Hepatocyte (in vitro differentiated cells): ENCODE data around the gene MITF.

Source experiments
- EZH2 ChIP-seq: fragments of 200-600 bp; sonication (generic); IDR thresholded peaks from 2 replicates; pipeline ENCODE4 v1.6.1; 2016; ENCODE audit warnings: antibody characterized with exemption, mild to moderate bottlenecking, borderline replicate concordance
- EZH2phosphoT487 ChIP-seq: fragments of 200-600 bp; sonication (generic); IDR thresholded peaks from one replicate; pipeline ENCODE4 v1.6.1; 2018; ENCODE audit warnings: antibody characterized with exemption, mild to moderate bottlenecking, low read depth, moderate library complexity; ENCODE audit not compliant: unreplicated experiment, severe bottlenecking
- TF ChIP-seq, protein P1 (sequence below): fragments of 200-600 bp; sonication (generic); IDR thresholded peaks from 2 replicates; pipeline ENCODE4 v1.5.1; 2016; ENCODE audit warnings: antibody characterized with exemption, mild to moderate bottlenecking; ENCODE audit not compliant: poor library complexity

DNA sequence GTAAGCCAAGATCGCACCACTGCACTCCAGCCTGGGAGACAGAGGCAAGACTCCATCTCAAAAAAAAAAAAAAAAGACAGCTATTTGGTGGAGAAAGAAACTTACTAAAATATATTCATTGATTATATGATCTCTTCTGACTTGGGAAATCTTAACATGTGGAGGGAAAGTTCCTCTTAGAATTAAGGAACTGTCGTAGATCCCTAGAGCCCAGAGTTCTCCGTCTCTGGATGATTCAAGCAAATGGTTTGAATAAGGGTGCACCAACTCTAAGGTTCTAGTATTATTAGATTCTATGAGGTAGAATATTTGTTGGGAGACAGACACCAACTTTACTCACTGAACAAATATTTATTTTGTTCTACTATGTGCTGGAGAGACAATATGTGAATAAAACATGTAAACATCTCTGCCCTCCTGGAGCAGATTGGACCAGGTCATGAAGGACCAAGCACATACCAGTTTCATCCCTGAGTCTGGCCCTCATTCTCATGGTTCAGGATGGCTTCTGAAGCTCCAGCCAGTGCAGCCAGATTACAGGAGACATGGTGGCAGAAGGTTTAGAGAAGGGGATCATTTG lies 129.7 kb downstream of the MITF start:
- TF ChIP-seq, protein P1, sequence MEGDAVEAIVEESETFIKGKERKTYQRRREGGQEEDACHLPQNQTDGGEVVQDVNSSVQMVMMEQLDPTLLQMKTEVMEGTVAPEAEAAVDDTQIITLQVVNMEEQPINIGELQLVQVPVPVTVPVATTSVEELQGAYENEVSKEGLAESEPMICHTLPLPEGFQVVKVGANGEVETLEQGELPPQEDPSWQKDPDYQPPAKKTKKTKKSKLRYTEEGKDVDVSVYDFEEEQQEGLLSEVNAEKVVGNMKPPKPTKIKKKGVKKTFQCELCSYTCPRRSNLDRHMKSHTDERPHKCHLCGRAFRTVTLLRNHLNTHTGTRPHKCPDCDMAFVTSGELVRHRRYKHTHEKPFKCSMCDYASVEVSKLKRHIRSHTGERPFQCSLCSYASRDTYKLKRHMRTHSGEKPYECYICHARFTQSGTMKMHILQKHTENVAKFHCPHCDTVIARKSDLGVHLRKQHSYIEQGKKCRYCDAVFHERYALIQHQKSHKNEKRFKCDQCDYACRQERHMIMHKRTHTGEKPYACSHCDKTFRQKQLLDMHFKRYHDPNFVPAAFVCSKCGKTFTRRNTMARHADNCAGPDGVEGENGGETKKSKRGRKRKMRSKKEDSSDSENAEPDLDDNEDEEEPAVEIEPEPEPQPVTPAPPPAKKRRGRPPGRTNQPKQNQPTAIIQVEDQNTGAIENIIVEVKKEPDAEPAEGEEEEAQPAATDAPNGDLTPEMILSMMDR, result no peak
- TF ChIP-seq EZH2phosphoT487 (no peak), EZH2 (no peak)
